PC-3 (cell line): ENCODE results near the gene NMNAT2. TPM values are rescaled to one million over a fixed set of nuclear protein-coding genes. Genes with fewer than 3 reads are reported as not detected.

Experiments used
- ATAC-seq: fragments of 200-7000 bp; cut with Tn5 transposase; 2 replicates; pipeline ENCODE4 v1.9.1; 2020; ENCODE audit warnings: mild to moderate bottlenecking, moderate library complexity
- BruUV-seq: library from RNA; stranded (reverse); fragments of 400-500 nt; replicated peaks from 2 replicates; lab custom pipeline; 2021; lab: Mats Ljungman, UMichigan
- CTCF ChIA-PET: fragments of 300-600 bp; sonication (Branson Sonifier 250); formaldehyde crosslinking; loops from one replicate; lab custom pipeline; 2022; ENCODE audit warnings: antibody characterized with exemption; lab: Charles Lee
- POLR2A ChIA-PET: fragments of 300-600 bp; sonication (Branson Sonifier 250); formaldehyde crosslinking; loops from one replicate; lab custom pipeline; 2022; ENCODE audit warnings: antibody characterized with exemption; ENCODE audit not compliant: unreplicated experiment; lab: Charles Lee
- DNase-seq: peaks from one replicate; pipeline ENCODE4 v3.0.0-alpha.2; 2015
- H2AFZ ChIP-seq: fragments of 300-600 bp; sonication (generic); 2 replicates; pipeline ENCODE4 v1.6.0; 2016; ENCODE audit warnings: antibody characterized with exemption, low read length
- H3F3A ChIP-seq: fragments of 300-600 bp; sonication (generic); one replicate; pipeline ENCODE4 v1.6.0; 2017; ENCODE audit warnings: antibody characterized with exemption, low read length, control low read depth, mild to moderate bottlenecking; ENCODE audit not compliant: unreplicated experiment
- H3K27ac ChIP-seq: fragments of 300-600 bp; sonication (generic); 2 replicates; pipeline ENCODE4 v1.5.1; 2016; ENCODE audit warnings: mild to moderate bottlenecking, low read length
- H3K27me3 ChIP-seq: fragments of 300-600 bp; sonication (generic); 2 replicates; pipeline ENCODE4 v1.6.1; 2016; ENCODE audit warnings: low read length, mixed read lengths
- H3K36me3 ChIP-seq: fragments of 300-600 bp; sonication (generic); 2 replicates; pipeline ENCODE4 v1.6.1; 2016; ENCODE audit warnings: low read depth, mixed run types, low read length, mixed read lengths
- H3K4me1 ChIP-seq: fragments of 300-600 bp; sonication (generic); 2 replicates; pipeline ENCODE4 v1.5.1; 2016; ENCODE audit warnings: low read length; ENCODE audit not compliant: insufficient read depth
- H3K4me2 ChIP-seq: fragments of 300-600 bp; sonication (generic); 2 replicates; pipeline ENCODE4 v1.6.0; 2016; ENCODE audit warnings: low read length
- H3K4me3 ChIP-seq: fragments of 300-600 bp; sonication (generic); 2 replicates; pipeline ENCODE4 v1.5.1; 2016; ENCODE audit warnings: mild to moderate bottlenecking, low read length, mixed read lengths
- H3K79me2 ChIP-seq: fragments of 300-600 bp; sonication (generic); 2 replicates; pipeline ENCODE4 v1.6.1; 2017; ENCODE audit warnings: low read length, mixed read lengths
- H3K9ac ChIP-seq: fragments of 300-600 bp; sonication (generic); 2 replicates; pipeline ENCODE4 v1.6.0; 2016; ENCODE audit warnings: mild to moderate bottlenecking, low read length
- H3K9me2 ChIP-seq: fragments of 300-600 bp; sonication (generic); replicated peaks from 2 replicates; pipeline ENCODE4 v1.6.1; 2016; ENCODE audit warnings: mixed run types, low read length, mixed read lengths
- H3K9me3 ChIP-seq: fragments of 300-600 bp; sonication (generic); 2 replicates; pipeline ENCODE4 v1.6.1; 2016; ENCODE audit warnings: low read length, mixed read lengths
- H4K20me1 ChIP-seq: fragments of 300-600 bp; sonication (generic); 2 replicates; pipeline ENCODE4 v1.6.1; 2016; ENCODE audit warnings: low read length, mixed read lengths
- EZH2 ChIP-seq: fragments of 300-600 bp; sonication (generic); IDR thresholded peaks from one replicate; pipeline ENCODE4 v1.6.1; 2017; ENCODE audit warnings: antibody characterized with exemption, mild to moderate bottlenecking, low read length; ENCODE audit not compliant: unreplicated experiment
- EZH2phosphoT487 ChIP-seq: fragments of 300-600 bp; sonication (generic); IDR thresholded peaks from 2 replicates; pipeline ENCODE4 v1.6.1; 2018; ENCODE audit warnings: mild to moderate bottlenecking, antibody characterized with exemption, low read length, borderline replicate concordance
- intact Hi-C: fragments of 100-400 bp; cut with micrococcal nuclease; formaldehyde crosslinking; loops from 2 replicates; pipeline ENCODE4 v1.9.0; 2023
- total RNA-seq: library from RNA; depleted of rRNA; stranded (reverse); fragments of >200 nt; gene quantifications from 2 replicates; pipeline ENCODE4 v1.2.3, GENCODE V29; 2014
- TF ChIP-seq, protein P1 (sequence below): fragments of 300-600 bp; sonication (generic); conservative IDR thresholded peaks from 2 replicates; pipeline ENCODE4 v1.5.1; 2017; ENCODE audit warnings: antibody characterized with exemption, low read depth, mild to moderate bottlenecking, low read length

Gene NMNAT2
- total RNA-seq, 1 experiment from 2014 or later: 6.0 TPM

DNA sequence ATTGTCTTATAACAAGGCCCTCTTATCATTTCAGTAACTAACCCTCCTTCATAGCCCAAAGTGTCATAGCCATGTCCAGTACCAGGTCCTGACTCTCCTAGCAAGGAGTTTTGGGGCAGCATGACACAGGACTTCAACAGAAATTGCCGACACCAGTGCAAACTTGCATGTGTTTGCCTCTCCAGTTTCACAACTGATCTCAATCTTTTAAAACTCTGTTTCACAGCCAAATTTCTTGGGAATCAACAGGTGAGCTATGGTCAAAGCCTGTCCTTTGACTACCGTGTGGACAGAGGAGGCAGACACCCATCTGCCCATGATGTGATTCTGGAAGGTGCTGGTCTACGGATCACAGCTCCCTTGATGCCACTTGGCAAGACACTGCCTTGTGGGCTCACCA lies 195.3 kb downstream of the NMNAT2 start:
- no peak for ATAC-seq
- no peaks in the 10 kb centered on the region for H3F3A ChIP-seq
- no peak overlapping the region for H3K4me3 ChIP-seq
- no peaks in the 10 kb centered on the region for H3K79me2 ChIP-seq
- no peaks in the 10 kb centered on the region for H3K9me3 ChIP-seq
- no peak for DNase-seq
- no peaks in the 10 kb centered on the region for H3K4me1 ChIP-seq
- TF ChIP-seq, protein P1, sequence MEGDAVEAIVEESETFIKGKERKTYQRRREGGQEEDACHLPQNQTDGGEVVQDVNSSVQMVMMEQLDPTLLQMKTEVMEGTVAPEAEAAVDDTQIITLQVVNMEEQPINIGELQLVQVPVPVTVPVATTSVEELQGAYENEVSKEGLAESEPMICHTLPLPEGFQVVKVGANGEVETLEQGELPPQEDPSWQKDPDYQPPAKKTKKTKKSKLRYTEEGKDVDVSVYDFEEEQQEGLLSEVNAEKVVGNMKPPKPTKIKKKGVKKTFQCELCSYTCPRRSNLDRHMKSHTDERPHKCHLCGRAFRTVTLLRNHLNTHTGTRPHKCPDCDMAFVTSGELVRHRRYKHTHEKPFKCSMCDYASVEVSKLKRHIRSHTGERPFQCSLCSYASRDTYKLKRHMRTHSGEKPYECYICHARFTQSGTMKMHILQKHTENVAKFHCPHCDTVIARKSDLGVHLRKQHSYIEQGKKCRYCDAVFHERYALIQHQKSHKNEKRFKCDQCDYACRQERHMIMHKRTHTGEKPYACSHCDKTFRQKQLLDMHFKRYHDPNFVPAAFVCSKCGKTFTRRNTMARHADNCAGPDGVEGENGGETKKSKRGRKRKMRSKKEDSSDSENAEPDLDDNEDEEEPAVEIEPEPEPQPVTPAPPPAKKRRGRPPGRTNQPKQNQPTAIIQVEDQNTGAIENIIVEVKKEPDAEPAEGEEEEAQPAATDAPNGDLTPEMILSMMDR: no peak
- no peak for TF ChIP-seq EZH2phosphoT487
- TF ChIP-seq EZH2: no peak
- H3K9me2 ChIP-seq: no peaks in the 10 kb centered on the region
- no TSS peak for BruUV-seq
- H4K20me1 ChIP-seq: no peaks in the 10 kb centered on the region
- CTCF ChIA-PET: no interaction called here
- intact Hi-C loops: no loop called here
- POLR2A ChIA-PET: no interaction called here
- H3K9ac ChIP-seq: no peak overlapping the region
- no peak overlapping the region for H3K4me2 ChIP-seq
- H2AFZ ChIP-seq: no peak overlapping the region
- H3K27me3 ChIP-seq: no peaks in the 10 kb centered on the region
- peaks cover 40% of the 10 kb centered on the region for H3K36me3 ChIP-seq
- no peak overlapping the region for H3K27ac ChIP-seq

DNA sequence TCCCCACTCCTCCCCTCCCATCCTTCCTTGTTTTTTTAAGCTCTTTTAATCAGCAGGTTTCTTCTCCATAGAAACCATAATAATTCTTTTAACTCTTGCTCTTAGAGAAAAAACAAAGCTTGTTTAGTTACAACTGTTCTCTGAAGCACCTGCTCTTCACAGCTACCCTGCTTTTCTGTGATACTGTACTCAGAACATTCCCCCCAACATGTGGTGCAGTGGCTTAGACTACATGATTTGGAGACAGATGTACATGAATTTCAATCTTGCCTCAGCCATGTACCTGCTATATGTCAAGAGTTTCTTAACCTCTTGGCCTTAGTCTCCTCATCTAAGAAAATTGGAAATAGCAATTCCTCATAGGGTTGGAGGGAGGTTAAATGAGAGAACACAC lies 198.6 kb downstream of the NMNAT2 start:
- Histone ChIP-seq H3K27me3 (no peaks in the 10 kb centered on the region), H3K4me1 (no peaks in the 10 kb centered on the region), H3K27ac (no peak overlapping the region), H3K4me3 (no peak overlapping the region), H3K9me2 (no peaks in the 10 kb centered on the region), H3F3A (no peaks in the 10 kb centered on the region), H4K20me1 (no peaks in the 10 kb centered on the region), H3K36me3 (peaks cover 55% of the 10 kb centered on the region), H2AFZ (no peak overlapping the region), H3K9me3 (no peaks in the 10 kb centered on the region), H3K4me2 (no peak overlapping the region), H3K9ac (no peak overlapping the region), H3K79me2 (no peaks in the 10 kb centered on the region)
- DNase-seq (no peak), ATAC-seq (no peak)
- intact Hi-C loops: no loop called here
- BruUV-seq: no TSS peak
- TF ChIP-seq, protein P1: no peak
- no peak for TF ChIP-seq EZH2phosphoT487
- no peak for TF ChIP-seq EZH2
- CTCF ChIA-PET: no interaction called here
- POLR2A ChIA-PET: no interaction called here

DNA sequence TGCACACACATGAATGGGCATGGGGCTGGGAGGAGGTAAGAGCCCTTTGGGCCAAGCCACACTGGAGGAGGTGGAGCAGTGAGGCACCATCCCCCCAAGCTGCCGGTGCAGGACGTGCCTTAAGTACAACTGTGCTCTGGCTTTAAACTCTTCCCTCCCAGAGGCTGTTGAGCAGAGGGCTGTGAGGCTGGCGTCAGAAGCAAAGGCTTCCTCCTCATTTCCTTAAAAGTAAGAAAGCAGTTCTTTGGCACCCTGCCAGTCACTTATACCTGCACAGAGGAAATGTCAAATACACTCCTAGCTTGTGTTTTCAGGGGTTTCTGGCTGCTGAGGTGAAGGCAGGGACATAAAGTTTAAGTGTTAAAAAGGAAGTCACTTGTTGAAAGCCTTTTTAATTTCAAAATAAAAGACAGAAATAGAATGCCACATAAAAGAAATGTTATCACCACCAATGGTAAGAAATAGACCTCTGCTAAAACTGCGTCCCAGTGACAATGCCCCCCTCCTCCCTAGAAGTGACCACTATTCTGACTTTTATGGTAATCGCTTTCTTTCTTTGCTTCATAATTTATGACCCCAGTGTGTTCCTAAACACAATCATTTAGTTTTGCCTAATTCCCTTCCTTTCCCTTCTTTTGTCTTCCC lies 199.1 kb downstream of the NMNAT2 start:
- Histone ChIP-seq H4K20me1 (no peaks in the 10 kb centered on the region), H3K9me3 (no peaks in the 10 kb centered on the region), H2AFZ (no peak overlapping the region), H3K79me2 (no peaks in the 10 kb centered on the region), H3K36me3 (peaks cover 55% of the 10 kb centered on the region; the same call in 1 of the 2 replicates), H3F3A (no peaks in the 10 kb centered on the region), H3K4me3 (no peak overlapping the region), H3K4me2 (no peak overlapping the region), H3K9ac (no peak overlapping the region), H3K4me1 (no peaks in the 10 kb centered on the region), H3K27me3 (no peaks in the 10 kb centered on the region), H3K9me2 (no peaks in the 10 kb centered on the region), H3K27ac (no peak overlapping the region)
- BruUV-seq: no TSS peak
- no peak for TF ChIP-seq EZH2phosphoT487
- intact Hi-C loops: no loop called here
- ChIA-PET CTCF (no interaction called here), POLR2A (no interaction called here)
- ATAC-seq (no peak), DNase-seq (no peak)
